Measurements from ENCODE around the gene SUFU. TPM values are rescaled to one million over a fixed set of nuclear protein-coding genes. Genes with fewer than 3 reads are reported as not detected.

The SUFU gene
- total and polyA plus RNA-seq, 2 of the 4 experiments (the other 2 are of a cell fraction) = 2.2 to 11.0 TPM

DNA sequence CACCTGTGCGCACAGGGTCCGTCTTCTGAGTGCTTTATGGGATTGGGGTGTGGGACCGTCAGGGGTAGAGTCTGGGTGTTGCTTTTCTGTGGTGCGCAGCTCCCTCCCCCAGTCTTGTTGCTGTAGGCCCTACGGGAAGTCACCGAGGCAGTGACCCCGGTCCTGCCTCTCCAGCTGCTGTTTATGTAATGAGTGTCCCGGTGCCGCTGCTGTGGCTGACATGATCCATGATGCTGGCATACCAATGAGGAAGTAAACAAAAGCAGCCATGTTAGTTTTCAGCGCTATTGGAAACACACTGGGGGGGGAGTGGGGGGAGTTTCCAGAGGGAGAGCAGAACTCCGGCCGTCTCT, 141.6 kb downstream of the SUFU start:
- Histone ChIP-seq H3K9me3 (ENCODE audit: control insufficient read depth, insufficient read depth, low read length) (no peaks in the 10 kb centered on the region), H2BK20ac (ENCODE audit: low read depth, low read length) (peak overlapping the region; percentile 14; the same call in 1 of the 2 replicates), H3K4me2 (ENCODE audit: low read depth, low read length) (peak overlapping the region; percentile 70), H3K23ac (ENCODE audit: low read depth, low read length) (peak overlapping the region; percentile 63), H2BK15ac (ENCODE audit: low read depth, low read length) (peak overlapping the region; percentile 37; the same call in 1 of the 3 replicates), H4K20me1 (ENCODE audit: insufficient read depth, low read length) (peaks cover 60% of the 10 kb centered on the region), H2AK9ac (replicated peaks; ENCODE audit: low read depth, low read length, poor library complexity) (peak overlapping the region; percentile 94), H3K9ac (ENCODE audit: low read depth, low read length) (peak overlapping the region; percentile 84), H3K36me3 (ENCODE audit: control insufficient read depth, insufficient read depth, low read length) (peaks cover 16% of the 10 kb centered on the region), H2AFZ (replicated peaks; ENCODE audit: low read length, poor library complexity) (peak overlapping the region; percentile 73), H3K9me1 (ENCODE audit: insufficient read depth, low read length) (peaks cover 28% of the 10 kb centered on the region), H4K91ac (ENCODE audit: insufficient read depth, low read depth, low read length) (peak overlapping the region; percentile 88), H3K27ac (ENCODE audit: insufficient read depth, low read length) (peak overlapping the region; percentile 92), H3K79me1 (ENCODE audit: low read depth in 1 of 2, low read length in 2 of 2) (peaks cover 0 to 47% of the 10 kb centered on the region in 2 experiments; a peak in 2 of 4 replicates), H3K27me3 (ENCODE audit: control insufficient read depth, insufficient read depth, low read length) (no peaks in the 10 kb centered on the region), H3K4me1 (ENCODE audit: control insufficient read depth, insufficient read depth, low read length) (peaks cover 32% of the 10 kb centered on the region), H3K56ac (ENCODE audit: extremely low read depth, insufficient read depth, low read length) (peak overlapping the region; percentile 98), H4K8ac (ENCODE audit: low read depth in 2 of 2, low read length in 2 of 2) (peak overlapping the region; percentile 27 to 66; a peak in 2 of 4 replicates), H2BK120ac (ENCODE audit: low read depth, low read length) (peak overlapping the region; percentile 76), H4K5ac (ENCODE audit: low read depth, low read length) (peak overlapping the region; percentile 36), H3K4ac (ENCODE audit: low read depth, low read length) (peak overlapping the region; percentile 72), H3K14ac (replicated peaks; ENCODE audit: low read depth, low read length) (peak overlapping the region; percentile 85), H2BK5ac (ENCODE audit: low read depth, low read length, poor library complexity, severe bottlenecking) (peak overlapping the region; percentile 89), H2AK5ac (ENCODE audit: low read depth, low read length) (peak overlapping the region; percentile 92), H3K4me3 (ENCODE audit: insufficient read depth, low read depth, low read length) (peak overlapping the region; percentile 77), H3K18ac (ENCODE audit: low read depth, low read length) (peak overlapping the region; percentile 61)
- WGBS, 2 experiments (ENCODE audit: extremely low coverage in 2 of 2, insufficient read length in 1 of 2) = no CpG with 5 or more reads among the region's 12 CpGs
- no TSS peak for BruUV-seq (replicated peaks)
- in situ Hi-C loops (cut with MboI; ENCODE audit: low sequenced_read_pairs) (no loop called here), dilution Hi-C loops (cut with HindIII; ENCODE audit: low sequenced_read_pairs, unreplicated experiment) (no loop called here), intact Hi-C loops (cut with micrococcal nuclease) (loop anchor here (10.0 kb wide), 1 partner anchor 251 kb away; the partner anchor contains the start of gene NFKB2)
- TF ChIP-seq, protein P1, sequence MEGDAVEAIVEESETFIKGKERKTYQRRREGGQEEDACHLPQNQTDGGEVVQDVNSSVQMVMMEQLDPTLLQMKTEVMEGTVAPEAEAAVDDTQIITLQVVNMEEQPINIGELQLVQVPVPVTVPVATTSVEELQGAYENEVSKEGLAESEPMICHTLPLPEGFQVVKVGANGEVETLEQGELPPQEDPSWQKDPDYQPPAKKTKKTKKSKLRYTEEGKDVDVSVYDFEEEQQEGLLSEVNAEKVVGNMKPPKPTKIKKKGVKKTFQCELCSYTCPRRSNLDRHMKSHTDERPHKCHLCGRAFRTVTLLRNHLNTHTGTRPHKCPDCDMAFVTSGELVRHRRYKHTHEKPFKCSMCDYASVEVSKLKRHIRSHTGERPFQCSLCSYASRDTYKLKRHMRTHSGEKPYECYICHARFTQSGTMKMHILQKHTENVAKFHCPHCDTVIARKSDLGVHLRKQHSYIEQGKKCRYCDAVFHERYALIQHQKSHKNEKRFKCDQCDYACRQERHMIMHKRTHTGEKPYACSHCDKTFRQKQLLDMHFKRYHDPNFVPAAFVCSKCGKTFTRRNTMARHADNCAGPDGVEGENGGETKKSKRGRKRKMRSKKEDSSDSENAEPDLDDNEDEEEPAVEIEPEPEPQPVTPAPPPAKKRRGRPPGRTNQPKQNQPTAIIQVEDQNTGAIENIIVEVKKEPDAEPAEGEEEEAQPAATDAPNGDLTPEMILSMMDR (conservative IDR thresholded peaks at IDR 0.05; ENCODE audit: low read depth, low read length) = no peak
- no peak for TF ChIP-seq POLR2A (IDR thresholded peaks at IDR 0.05; ENCODE audit: low read depth, low read length)
- TF ChIP-seq BHLHE40 (IDR thresholded peaks at IDR 0.05; ENCODE audit: low read depth, low read length) = no peak
- TF ChIP-seq SMC3 (IDR thresholded peaks at IDR 0.05; ENCODE audit: low read depth, low read length) = no peak
- no peak; the same call in 1 of the 2 replicates for TF ChIP-seq CHD1 (IDR thresholded peaks at IDR 0.05; ENCODE audit: low read depth, low read length)
- TF ChIP-seq, protein P2, sequence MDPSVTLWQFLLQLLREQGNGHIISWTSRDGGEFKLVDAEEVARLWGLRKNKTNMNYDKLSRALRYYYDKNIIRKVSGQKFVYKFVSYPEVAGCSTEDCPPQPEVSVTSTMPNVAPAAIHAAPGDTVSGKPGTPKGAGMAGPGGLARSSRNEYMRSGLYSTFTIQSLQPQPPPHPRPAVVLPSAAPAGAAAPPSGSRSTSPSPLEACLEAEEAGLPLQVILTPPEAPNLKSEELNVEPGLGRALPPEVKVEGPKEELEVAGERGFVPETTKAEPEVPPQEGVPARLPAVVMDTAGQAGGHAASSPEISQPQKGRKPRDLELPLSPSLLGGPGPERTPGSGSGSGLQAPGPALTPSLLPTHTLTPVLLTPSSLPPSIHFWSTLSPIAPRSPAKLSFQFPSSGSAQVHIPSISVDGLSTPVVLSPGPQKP (IDR thresholded peaks at IDR 0.05; ENCODE audit: borderline replicate concordance, low read depth, low read length) = no peak
- TF ChIP-seq, protein P3, sequence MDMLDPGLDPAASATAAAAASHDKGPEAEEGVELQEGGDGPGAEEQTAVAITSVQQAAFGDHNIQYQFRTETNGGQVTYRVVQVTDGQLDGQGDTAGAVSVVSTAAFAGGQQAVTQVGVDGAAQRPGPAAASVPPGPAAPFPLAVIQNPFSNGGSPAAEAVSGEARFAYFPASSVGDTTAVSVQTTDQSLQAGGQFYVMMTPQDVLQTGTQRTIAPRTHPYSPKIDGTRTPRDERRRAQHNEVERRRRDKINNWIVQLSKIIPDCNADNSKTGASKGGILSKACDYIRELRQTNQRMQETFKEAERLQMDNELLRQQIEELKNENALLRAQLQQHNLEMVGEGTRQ (IDR thresholded peaks at IDR 0.05; ENCODE audit: low read depth, low read length) = no peak
- TF ChIP-seq FOS (IDR thresholded peaks at IDR 0.05; ENCODE audit: low read depth, low read length) = no peak
- no peak for TF ChIP-seq MAFK (IDR thresholded peaks at IDR 0.05; ENCODE audit: low read depth, low read length)
- TF ChIP-seq MXI1 (IDR thresholded peaks at IDR 0.05; ENCODE audit: borderline replicate concordance, low read depth, low read length) = no peak
- TF ChIP-seq RAD21 (IDR thresholded peaks at IDR 0.05; ENCODE audit: low read length) = no peak
- TF ChIP-seq NFE2L2 (IDR thresholded peaks at IDR 0.05; ENCODE audit: low read depth, low read length) = no peak
- no peak for TF ChIP-seq MAZ (IDR thresholded peaks at IDR 0.05; ENCODE audit: borderline replicate concordance, low read depth, low read length)
- no peak for TF ChIP-seq RFX5 (IDR thresholded peaks at IDR 0.05; ENCODE audit: low read depth, low read length)
- TF ChIP-seq RCOR1 (IDR thresholded peaks at IDR 0.05; ENCODE audit: insufficient replicate concordance, low read length) = no peak
- TF ChIP-seq CEBPB (IDR thresholded peaks at IDR 0.05; ENCODE audit: low read depth, low read length) = no peak
- DNase-seq = peak; percentile 78
- peak; percentile 0 for ATAC-seq (ENCODE audit: low read depth)
- ChIA-PET CTCF (no interaction called here), POLR2A (ENCODE audit: unreplicated experiment) (interaction anchor here (1.3 to 1.9 kb wide), 2 partner anchors 16 to 31 kb away, joined by 4 to 14 read pairs; no protein-coding TSS in a partner anchor)

Measured in IMR-90 (cell line).